HG03139 (cell line): ENCODE data around the gene ELAPOR2.
"Not testable (repeated sequence)": the region's sequence is repeated elsewhere in the genome, so short reads cannot be mapped to it uniquely, and the experiment has no call there.

Source experiments
- ATAC-seq: cut with Tn5 transposase; IDR thresholded peaks from one replicate; pipeline ENCODE4 v1.9.1; 2021; ENCODE audit not compliant: unreplicated experiment

ELAPOR2 gene

GRCh38 chr7:87059525-87060287 is at the start of gene ELAPOR2:
ELAPOR2 (minus strand) TSS chr7:87059654; CDS start chr7:87059513, 141 bp downstream.
- ATAC-seq: peak; percentile 95

GRCh38 chr7:87107949-87108776 is 48.7 kb upstream of the ELAPOR2 start:
- ATAC-seq: no peak

- ATAC-seq: no peak
Observed at GRCh38 chr7:87106974-87107612, 47.6 kb upstream of the ELAPOR2 start.

GRCh38 chr7:87105401-87105800 is 45.9 kb upstream of the ELAPOR2 start:
- no peak for ATAC-seq

- no peak for ATAC-seq
Observed at GRCh38 chr7:87100326-87100725, 40.9 kb upstream of the ELAPOR2 start.

GRCh38 chr7:87097375-87097774 is 37.9 kb upstream of the ELAPOR2 start:
- ATAC-seq: not testable (repeated sequence)

GRCh38 chr7:87094322-87094721 is 34.9 kb upstream of the ELAPOR2 start:
- ATAC-seq: no peak

GRCh38 chr7:87092568-87093091 is 33.2 kb upstream of the ELAPOR2 start:
- ATAC-seq: no peak

GRCh38 chr7:87091487-87092066 is 32.1 kb upstream of the ELAPOR2 start:
- ATAC-seq: no peak

GRCh38 chr7:87083865-87084519 is 24.5 kb upstream of the ELAPOR2 start:
- ATAC-seq: no peak

GRCh38 chr7:87082675-87083074 is 23.2 kb upstream of the ELAPOR2 start:
- ATAC-seq: no peak

GRCh38 chr7:87075671-87076404 is 16.4 kb upstream of the ELAPOR2 start:
- no peak for ATAC-seq

- ATAC-seq: no peak
Observed at GRCh38 chr7:87067788-87068187, 8.3 kb upstream of the ELAPOR2 start.

GRCh38 chr7:87060288-87060537 is 759 bp upstream of the ELAPOR2 start:
- no peak for ATAC-seq

GRCh38 chr7:87058744-87059524 is 520 bp downstream of the ELAPOR2 start:
- peak; percentile 34 for ATAC-seq

- ATAC-seq: no peak
Observed at GRCh38 chr7:87057210-87057609, 2.2 kb downstream of the ELAPOR2 start.

- no peak for ATAC-seq
Observed at GRCh38 chr7:87056346-87056745, 3.1 kb downstream of the ELAPOR2 start.

GRCh38 chr7:87048839-87049238 is 10.6 kb downstream of the ELAPOR2 start:
- no peak for ATAC-seq

GRCh38 chr7:87046456-87046855 is 13.0 kb downstream of the ELAPOR2 start:
- no peak for ATAC-seq
